HG03342 (cell line): ENCODE data around the gene WIPI1.
"Not testable (repeated sequence)": the region's sequence is repeated elsewhere in the genome, so short reads cannot be mapped to it uniquely, and the experiment has no call there.

Experiments used
- ATAC-seq: cut with Tn5 transposase; IDR thresholded peaks from one replicate; pipeline ENCODE4 v1.9.1; 2021; ENCODE audit warnings: mild to moderate bottlenecking, moderate library complexity; ENCODE audit not compliant: unreplicated experiment

The WIPI1 gene, protein sequence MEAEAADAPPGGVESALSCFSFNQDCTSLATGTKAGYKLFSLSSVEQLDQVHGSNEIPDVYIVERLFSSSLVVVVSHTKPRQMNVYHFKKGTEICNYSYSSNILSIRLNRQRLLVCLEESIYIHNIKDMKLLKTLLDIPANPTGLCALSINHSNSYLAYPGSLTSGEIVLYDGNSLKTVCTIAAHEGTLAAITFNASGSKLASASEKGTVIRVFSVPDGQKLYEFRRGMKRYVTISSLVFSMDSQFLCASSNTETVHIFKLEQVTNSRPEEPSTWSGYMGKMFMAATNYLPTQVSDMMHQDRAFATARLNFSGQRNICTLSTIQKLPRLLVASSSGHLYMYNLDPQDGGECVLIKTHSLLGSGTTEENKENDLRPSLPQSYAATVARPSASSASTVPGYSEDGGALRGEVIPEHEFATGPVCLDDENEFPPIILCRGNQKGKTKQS

DNA sequence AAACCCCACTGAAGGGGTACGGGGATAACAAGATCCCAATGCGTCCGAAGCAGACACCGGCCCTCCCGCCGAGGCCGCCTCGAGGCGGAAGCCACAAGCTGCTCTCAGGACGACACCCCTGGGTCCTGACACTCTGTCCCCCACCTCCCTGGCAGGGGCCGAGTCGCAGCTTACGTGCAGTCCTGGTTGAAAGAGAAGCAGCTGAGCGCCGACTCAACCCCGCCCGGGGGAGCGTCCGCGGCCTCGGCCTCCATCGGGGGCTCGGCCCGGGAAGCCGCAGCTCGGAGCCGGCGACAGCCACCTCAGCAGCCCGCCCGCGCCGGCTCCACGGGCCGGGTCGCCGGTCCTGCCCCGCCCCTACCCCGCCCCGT is at the start of gene WIPI1:
TSS of gene WIPI1 (minus strand) at position 329 of the 371 bp plus-strand sequence. CDS start at position 254, 75 bp downstream.
- peak; percentile 40 for ATAC-seq

DNA sequence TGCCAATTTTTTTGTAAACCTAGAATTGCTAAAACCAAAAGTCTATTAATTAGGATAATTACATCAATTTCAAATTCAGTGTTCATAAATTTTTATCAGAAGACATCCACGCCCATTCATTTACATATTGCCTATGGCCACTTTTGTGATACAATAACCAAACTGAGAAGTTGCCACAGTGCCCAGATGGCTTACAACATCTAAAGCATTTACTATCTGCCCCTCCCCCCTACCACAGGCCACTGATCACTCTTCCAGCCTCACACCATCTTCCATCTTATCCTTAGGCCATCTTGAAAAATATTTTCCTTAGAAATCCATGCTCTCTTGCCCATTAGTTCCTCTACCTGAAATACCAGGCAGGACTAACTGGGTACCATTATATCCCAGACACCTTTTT is 48.7 kb upstream of the WIPI1 start:
- ATAC-seq, result no peak

DNA sequence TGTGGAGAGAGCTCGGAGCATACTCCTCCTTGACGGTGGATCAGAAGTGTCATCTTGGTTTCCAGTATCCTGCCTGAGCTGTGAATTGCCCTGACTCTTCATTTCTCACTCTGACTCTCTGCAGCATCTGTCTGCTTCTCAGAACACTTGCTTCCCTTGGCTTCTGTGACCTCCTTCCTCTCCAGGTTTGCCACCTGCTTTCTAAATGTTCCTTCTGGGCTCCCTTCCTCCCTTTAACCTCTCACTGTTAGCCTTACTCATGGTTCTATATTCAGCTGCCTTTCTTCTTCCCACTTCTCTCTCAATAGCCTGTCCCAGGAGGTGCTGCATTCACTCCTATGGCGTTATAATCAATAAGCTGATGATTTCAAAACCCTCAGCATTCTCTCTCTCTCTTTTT is 43.8 kb upstream of the WIPI1 start:
- ATAC-seq, result no peak

DNA sequence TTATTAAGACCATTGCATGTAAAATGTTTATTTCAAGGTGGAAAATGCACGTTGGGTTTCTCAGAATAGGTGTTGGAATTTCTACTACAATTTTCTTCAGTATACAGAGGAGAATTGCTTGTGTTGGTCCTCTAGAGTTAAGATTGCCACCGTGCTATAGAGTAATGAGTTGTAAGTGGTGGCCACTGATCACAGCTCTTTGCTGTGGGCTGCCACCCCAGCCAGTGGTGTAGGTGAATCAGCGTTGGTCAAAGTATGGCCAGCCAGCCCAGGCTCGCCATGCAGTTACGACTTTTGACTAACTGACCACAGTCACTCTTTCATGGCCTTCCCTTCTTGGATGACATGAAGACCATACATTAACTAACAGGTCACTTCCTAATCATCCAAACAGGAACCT is 42.3 kb upstream of the WIPI1 start:
- ATAC-seq, result no peak

DNA sequence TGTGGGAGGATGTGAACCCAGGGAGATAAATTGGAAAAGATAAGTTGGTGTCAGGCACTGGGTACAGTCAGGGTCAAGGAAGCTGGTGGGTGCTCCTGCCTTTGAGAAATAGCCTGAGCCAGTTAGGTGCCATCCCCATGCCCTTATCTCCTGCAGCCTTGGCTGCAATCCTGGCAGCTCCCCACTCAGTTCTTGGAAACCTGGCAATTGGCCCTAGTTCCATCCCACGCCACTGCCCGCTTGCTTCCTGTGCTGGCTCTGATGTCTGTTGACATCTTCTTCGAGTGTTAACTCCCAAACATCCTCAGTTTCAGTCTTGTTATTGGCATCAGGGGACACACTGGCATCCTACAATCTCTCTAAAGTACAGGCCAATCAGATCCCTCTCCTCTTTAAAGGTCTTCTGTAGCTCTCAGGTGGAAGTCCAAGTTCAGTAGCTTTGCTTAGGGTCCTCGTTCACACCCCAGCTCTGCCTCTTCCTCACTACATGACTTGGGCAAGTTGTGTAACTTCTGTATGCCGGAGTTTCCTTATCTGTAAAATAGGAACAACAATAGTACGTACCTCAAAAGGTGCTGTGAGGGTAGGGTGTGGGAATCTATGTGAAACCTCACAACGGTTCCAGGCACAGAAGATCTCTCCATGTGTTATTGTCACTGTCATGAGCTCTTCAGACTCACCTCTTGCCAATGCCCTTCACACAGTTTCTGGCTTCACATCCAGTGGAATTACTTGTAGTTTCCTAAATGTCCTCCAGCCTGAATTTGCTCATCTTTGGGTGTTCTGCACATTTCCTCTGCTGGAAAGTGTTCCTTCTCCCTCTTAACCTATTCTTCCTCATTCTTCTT is 41.4 kb upstream of the WIPI1 start:
- ATAC-seq, result peak; percentile 15

DNA sequence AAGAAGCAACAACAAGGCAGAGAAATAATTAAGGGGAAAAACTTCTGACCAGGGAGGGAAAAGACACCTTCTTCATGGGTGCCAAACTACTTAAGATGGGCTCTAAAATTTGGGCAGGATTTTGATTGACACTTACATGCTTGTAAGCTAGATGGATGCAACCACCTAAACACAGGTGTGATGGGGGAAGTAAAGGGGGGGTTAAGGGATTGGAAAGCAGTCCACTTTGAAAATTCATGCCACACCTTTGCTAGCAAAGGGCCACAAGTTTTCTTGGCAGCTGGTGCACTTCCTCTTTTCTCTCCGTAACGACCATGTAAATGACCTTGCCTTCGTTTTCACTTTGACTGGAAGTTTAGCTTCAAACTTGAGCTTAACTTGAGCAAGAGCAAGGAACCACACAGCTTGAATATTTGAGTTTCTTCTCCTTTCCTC is 40.6 kb upstream of the WIPI1 start:
- peak; percentile 97 for ATAC-seq

DNA sequence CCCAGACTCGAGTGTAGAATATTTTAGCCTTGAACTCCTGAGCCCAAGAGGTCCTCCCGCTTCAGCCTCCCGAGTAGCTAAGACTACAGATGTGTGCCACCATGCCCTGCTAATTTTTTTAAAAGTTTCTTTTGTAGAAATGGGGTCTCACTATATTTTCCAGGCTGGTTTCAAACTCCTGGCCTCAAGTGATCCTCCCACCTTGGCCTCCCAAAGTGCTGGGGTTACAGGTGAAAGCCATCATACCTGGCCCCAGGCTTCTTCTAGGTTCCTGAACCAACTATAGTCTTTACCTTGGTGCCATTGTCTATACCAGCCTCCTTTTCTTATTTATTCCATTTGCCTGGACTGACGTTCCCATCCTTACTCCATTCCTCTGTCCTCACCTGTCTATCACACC is 37.8 kb upstream of the WIPI1 start:
- ATAC-seq, result no peak

DNA sequence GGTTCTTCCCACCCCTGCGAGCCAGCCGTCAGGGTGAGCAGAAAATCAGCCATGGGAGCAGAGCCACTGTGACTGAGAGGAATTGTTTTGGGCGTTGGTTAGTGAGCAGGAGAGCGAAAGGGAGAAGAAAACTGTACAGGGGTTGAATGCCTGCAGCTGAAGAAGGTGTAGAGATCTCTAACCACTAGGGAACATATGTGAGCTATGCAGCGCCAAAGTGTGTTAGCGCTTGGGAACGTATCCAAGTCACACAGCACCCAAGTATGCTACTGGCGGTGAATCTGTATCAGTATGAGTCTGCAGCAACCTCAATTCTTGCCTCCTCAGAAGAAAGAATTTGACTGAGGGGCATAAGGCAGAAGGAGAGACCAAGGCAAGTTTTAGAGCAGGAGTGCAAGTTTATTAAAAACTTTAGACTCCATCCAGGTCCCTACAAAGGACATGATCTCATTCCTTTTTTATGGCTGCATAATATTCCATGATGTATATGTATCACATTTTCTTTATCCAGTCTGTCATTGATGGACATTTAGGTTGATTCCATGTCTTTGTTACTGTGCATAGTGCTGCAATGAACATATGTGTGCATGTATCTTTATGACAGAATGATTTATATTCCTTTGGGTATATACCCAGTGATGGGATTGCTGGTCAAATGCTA is 35.2 kb upstream of the WIPI1 start:
- not testable (repeated sequence) for ATAC-seq

DNA sequence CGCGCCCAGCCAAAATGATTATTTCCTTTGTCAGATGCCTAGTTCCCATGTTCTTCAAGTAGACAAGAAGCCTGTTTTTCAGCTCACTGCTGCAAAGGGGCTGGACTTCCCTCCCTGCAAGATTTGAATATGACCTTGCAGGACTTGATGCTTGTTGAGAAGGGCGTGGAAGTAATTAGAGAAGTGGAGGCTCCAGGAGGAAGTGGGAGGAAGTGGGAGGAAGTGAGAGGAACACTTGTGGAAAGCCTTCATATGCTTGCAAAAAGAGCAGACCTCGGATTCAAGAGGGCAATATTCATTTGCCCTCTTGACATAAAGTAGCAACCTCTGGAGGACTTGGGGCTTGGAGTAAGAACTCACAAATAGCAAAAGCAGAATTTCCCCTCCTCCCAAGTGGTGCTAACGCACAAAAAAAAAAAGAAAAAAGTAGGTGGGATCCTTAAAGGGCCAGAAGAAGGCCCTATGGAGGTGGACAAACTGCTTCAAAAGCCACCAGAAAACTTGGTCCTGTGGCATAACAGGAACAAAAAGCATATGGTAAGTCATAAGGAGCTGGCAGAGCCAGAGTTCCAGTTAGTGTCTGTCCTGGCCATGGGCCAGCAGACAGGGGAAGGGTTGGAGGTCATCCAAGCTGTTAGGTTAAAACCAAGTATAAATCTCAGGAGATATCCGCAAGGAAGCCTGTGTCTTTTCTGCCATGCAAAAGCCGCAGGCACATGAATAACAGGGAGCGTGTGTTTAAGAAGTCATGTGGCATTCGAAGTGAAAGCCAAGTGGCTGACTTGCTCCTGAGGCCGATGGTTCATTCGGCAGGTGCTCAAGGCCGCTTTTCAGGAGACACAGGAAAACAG is 34.3 kb upstream of the WIPI1 start:
- no peak for ATAC-seq

DNA sequence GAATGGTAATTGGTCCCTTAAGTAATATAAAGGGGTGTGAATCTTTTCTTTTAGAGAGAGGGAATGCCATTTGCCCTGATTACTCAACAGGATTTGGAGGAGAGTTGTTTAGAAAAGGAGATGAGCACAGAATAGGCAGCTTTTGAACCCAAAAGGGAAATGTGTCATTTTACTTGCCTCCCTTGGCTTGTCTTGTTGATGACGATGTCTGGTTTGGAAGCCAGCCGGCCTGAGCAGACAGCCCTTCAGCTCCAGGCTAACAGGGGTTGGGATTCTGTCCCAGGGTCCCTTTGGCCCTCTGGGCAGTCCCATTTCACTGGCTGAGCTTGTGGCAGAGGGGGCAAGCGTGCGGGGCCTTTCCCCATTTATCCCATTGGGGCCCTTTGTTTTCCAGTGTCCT is 32.6 kb upstream of the WIPI1 start:
- ATAC-seq, result no peak

DNA sequence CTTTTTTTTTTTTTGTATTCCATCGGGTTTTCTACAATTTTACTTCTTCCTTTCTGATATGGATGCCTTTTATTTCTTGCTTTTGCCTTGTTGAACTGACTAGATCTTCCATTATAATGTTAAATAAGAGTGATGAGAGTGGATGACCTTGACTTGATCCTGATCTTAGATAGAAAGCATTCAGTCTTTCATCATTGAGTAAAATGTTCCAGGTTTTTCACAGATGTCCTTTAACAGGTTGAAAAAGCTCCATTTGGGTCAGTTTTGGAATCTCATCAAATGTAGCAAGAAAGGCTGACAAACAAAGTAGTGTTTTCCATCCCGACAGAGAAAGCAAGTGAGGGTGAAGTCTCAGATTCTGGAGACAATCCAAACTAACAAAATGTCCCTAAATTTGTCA is 27.2 kb upstream of the WIPI1 start:
- ATAC-seq, result no peak

DNA sequence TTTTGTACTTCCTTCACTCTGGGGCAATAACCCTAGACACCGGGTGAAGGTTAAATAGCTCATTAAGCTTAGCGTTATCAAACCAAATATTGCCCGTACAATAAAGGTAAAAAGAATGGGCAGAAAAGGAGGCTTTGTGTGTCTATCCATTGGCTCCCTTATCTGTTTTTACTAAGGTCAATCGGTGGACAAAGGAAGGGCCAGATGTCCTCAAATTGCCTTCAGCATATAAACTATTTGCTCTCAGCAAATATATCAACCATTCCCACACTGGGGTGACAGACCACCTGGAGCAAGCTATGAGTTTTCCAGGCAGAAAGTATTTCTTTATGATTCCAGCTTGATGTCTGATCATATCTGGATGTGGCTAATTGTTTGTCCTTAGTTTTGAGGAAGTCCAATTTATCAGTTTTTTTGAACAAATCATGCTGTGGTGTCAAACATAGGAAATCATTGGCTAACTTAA is 25.3 kb upstream of the WIPI1 start:
- ATAC-seq, result no peak

DNA sequence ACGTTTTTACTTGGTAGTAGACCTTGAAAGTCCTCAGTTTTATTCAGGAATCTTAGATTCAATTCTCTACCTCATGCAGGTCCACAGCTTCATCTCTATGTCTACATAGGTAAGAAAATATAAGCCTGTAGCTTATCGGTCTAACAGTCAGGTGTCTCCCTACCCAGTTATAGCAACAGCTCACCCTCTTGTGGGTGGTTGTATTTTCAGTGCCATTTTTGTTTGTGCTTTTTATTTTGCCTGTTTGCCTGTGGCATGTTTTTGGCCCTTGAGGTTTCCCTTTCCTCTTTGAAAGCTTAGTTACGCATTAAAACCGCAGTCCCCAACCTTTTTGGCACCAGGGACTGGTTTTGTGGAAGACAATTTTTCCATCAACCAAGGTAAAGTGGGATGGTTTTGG is 23.6 kb upstream of the WIPI1 start:
- ATAC-seq, result no peak

DNA sequence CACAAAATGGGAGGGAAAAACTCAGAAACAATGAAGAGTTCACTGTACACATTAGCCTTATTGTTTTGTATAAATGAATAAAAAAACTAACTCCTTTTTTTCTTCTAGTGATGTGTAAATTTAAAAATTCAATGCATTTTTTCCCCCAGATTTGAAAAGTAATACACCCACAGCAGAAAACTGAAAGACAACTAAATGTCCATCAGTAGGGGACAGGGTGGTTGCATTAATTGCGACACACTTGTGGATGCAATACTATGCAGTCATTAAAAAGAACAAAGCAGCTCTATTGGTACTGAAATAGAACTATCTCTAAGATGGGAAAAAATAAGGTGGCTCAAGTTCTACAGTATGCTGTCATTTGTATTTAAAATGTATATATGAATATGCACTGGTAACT is 13.7 kb upstream of the WIPI1 start:
- ATAC-seq, result no peak

DNA sequence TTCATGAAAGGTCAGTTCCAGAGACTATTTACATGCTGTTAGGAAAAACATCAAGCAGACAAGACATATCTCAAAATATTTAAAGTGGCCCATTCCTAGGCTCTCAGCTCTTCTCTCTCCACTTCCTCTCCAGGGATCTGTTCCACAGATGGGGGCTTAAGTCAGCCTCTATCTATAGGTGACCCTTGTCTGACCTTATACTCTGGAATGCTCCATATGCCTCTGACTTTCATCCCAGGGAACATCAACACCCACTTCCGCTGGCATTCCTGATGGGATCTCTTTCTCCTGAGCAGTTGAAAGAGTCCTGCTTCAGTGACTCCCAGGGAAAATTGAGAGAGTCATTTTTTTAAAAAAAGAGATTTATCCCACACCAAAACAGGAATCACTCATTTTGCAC is 11.5 kb upstream of the WIPI1 start:
- no peak for ATAC-seq

DNA sequence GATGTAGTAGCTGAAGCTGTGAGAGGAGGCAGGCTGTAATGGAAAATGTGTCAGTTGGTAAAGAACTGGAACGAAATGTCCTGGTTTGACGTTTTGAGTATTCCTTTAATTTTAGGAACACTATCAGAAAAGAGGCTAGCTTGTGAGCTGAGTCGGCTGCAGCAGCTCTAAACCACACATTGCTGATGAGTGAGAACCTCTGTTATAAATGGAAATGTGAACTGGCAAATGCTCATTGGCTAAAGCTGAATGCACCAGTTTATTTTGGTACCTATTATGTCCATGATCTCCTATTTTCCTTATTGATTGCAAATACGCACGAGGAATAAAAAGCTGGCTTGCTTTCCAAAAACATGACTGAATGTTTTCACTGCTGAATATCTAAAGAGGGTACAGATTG is 11.0 kb upstream of the WIPI1 start:
- no peak for ATAC-seq

DNA sequence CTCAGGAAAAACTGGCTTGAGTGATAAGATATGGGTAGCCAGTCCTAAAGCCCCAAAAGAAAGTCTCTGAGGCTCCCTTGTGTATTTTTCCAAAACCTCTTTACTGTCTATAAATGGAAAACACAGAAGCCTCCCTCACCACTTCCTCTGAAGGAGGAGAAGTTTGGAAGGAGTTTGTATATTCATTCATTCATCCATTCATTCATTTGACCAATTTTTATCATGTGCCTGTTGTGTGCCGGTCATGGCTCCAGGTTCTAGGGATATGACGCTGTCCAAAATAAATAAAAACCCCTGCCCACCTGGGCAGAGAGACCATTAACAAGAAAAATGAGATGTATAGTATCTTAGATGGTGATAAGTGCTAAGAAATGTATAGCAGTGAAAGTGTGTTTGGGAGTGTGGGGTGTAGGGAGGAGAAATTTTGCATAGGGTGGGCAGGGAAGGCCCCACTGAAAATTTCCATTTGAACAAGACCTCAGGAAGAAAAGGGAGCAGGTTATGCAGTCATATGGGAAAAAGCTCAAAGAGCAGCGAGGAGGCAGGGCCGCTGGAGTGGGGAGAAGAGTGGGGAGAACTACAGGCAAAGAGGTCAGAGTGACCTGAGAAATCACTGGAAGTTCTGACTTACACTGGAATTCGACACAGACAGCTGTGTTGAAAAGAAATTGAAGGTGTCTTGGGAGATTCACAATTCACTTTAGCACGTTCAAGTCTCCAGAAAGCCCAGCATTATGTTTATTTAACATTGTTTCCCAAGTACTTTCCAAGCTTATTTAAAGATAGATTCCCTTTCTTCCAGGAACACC is 6.1 kb upstream of the WIPI1 start:
- no peak for ATAC-seq

DNA sequence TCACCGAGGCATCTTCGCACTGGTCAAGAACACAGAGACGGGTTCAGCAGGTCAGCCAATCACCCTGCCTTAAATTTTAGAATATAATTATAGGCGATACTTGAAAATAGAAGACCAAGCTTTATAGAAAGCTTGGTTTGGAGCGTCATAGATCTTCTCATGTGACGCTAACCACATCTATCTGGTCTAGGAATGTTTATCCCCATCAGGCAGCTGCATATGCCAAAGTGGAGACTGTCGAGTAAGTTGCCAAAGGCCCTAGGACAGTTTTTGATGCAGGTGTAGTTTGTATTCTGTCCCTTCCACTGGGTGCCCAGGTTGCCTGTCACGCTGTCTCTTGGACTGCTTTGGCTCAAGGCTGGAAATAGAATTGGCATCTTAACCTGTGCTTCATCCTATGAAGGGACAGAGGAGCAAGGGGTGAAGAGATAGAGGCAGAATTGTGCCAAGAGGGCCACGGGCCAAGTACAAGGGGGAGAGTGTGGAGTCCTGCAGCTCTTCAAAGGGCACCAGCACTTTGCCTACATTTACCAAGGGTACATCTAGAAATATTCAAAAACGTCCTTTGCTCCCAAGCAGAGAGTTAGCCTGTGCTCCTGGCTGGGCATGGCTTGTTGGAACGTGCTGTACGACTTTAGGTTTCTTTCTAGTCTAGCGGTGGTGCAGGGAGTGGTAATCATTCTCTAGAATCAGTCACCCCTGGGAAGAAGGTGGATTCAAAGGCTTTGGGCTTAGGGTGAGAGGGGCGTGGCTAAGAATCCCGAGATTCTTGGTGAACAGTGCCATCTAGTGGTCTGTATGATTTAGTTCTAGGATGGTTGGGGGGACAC is 5.3 kb upstream of the WIPI1 start:
- peak; percentile 44 for ATAC-seq

DNA sequence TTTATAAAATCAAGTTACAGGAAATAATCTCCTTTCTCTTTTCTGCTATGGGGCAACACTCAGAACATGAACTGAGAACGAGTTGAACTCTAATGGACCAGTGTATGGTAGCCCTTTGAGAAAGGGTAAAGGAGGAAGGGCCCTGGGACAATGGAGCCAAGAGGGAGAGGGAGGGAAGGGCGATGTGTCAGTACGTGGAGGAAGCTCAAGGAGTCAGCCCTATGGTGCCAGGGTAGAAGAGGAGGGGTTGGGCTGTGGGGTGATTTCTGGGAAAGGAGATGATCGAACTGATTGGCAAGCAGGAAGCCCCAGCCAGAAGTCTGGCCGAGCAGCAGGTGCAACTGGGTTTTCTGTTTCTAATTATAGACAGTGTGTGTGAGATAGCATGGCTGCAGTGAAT is 4.3 kb upstream of the WIPI1 start:
- no peak for ATAC-seq
